ENCODE measurements around the gene METTL25B. TPM values are rescaled to one million over a fixed set of nuclear protein-coding genes. Genes with fewer than 3 reads are reported as not detected.
A peak's percentile ranks its signal among the peaks of the same experiment; 100 is the strongest.

The METTL25B gene
- total and polyA plus RNA-seq, 5 donors from 2014 or later = 4.3 to 19.0 (median 7.5) TPM

DNA sequence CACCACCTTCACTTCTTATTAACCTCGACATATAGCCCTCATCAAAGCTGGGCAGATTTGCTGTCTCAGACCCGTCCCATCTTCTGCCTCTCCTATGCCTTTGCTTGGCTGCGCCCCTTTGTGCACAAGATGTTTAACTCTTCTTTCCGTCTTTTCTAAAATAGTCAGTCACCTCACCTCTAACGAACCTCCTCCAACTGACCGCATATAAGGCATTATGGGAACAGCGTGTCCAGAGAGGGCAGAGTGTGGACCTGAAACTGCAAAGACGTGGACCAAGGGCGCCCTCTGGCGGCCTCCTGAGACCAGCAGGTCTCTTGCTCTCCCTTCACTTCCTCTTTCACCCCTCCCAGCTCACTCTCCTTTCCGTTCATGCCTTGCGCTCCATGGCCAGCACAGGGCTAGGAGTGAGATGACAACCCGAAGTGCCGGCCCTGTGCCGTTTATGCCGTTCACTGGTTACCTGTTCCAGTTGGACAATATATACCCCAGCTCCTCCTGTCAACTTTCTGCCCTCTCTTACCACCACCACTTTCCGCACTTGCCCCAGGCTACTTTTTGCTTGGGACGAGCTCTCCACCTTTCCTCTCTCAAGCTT is 2.5 kb upstream of the METTL25B start:
- peaks cover 14% of the 10 kb centered on the region for H3K36me3 Mint-ChIP-seq
- ATAC-seq (ENCODE audit: low read depth in 2 of 2) (peak; percentile 13 to 29), DNase-seq (peak; percentile 71 to 84 (median 79))
- Histone ChIP-seq H3K4me1 (ENCODE audit: control insufficient read depth, insufficient read depth, low read length, poor library complexity, severe bottlenecking) (peaks cover 48% of the 10 kb centered on the region), H3K27ac (ENCODE audit: insufficient read depth, low read length, poor library complexity, severe bottlenecking) (no peak overlapping the region), H3K27me3 (ENCODE audit: control insufficient read depth, insufficient read depth, low read length) (no peaks in the 10 kb centered on the region), H3K36me3 (ENCODE audit: control insufficient read depth, insufficient read depth, low read length) (peaks cover 42% of the 10 kb centered on the region), H3K4me3 (ENCODE audit: low read depth, low read length) (peak overlapping the region; percentile 96), H3K9me3 (ENCODE audit: control insufficient read depth in 2 of 2, low read length in 2 of 2) (no peaks in the 10 kb centered on the region)
- no peaks in the 10 kb centered on the region for H3K27me3 Mint-ChIP-seq
- no peak overlapping the region for H3K27ac Mint-ChIP-seq
- no peaks in the 10 kb centered on the region for H3K9me3 Mint-ChIP-seq
- peaks cover 7 to 30% (median 23%) of the 10 kb centered on the region in 4 donors for H3K4me1 Mint-ChIP-seq
- H3K4me3 Mint-ChIP-seq = no peak overlapping the region

DNA sequence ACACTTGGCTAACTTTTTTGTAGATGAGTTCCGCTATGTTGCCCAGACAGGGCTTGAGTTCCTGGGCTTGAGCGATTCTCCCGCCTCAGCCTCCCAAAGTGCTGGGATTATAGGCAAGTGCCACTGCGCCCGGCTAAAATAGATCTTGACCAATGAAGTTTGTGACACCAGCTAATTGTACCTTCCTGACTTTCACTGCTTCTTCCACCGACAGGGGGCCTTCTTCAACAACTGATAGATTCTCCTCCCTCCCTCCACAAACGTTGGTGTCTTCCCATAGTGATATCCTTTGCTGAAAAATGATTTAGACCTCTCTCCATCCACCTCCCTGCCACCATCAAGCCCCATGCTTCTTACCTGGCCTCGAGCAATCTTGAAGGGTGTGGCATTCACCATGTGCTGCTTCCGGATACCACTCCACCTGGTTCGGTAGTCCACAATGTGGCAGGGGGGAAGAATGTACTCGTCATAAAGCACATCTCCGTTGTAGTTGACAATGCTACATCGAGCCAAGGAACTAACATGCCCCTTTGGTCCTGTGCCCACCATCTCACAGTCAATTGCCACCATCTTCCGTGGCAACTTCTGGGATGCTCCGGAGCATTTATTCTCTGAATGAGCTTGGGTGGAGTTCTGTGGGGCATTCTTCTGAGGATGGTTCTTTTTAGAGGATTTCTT is 1.6 kb upstream of the METTL25B start:
- Histone ChIP-seq H3K4me3 (ENCODE audit: low read depth, low read length) (peak overlapping the region; percentile 96), H3K36me3 (ENCODE audit: control insufficient read depth, insufficient read depth, low read length) (peaks cover 33% of the 10 kb centered on the region), H3K9me3 (ENCODE audit: control insufficient read depth in 2 of 2, low read length in 2 of 2) (no peaks in the 10 kb centered on the region), H3K27me3 (ENCODE audit: control insufficient read depth, insufficient read depth, low read length) (no peaks in the 10 kb centered on the region), H3K27ac (ENCODE audit: insufficient read depth, low read length, poor library complexity, severe bottlenecking) (peak overlapping the region; percentile 99), H3K4me1 (ENCODE audit: control insufficient read depth, insufficient read depth, low read length, poor library complexity, severe bottlenecking) (peaks cover 48% of the 10 kb centered on the region)
- peaks cover 14% of the 10 kb centered on the region for H3K36me3 Mint-ChIP-seq
- peaks cover 7 to 31% (median 21%) of the 10 kb centered on the region in 4 donors for H3K4me1 Mint-ChIP-seq
- ATAC-seq (ENCODE audit: low read depth in 2 of 2) (no peak), DNase-seq (peak in 2 of 3 donors; percentile 52 to 73)
- no peak overlapping the region for H3K27ac Mint-ChIP-seq
- no peaks in the 10 kb centered on the region for H3K9me3 Mint-ChIP-seq
- H3K4me3 Mint-ChIP-seq = no peak overlapping the region
- no peaks in the 10 kb centered on the region for H3K27me3 Mint-ChIP-seq

DNA sequence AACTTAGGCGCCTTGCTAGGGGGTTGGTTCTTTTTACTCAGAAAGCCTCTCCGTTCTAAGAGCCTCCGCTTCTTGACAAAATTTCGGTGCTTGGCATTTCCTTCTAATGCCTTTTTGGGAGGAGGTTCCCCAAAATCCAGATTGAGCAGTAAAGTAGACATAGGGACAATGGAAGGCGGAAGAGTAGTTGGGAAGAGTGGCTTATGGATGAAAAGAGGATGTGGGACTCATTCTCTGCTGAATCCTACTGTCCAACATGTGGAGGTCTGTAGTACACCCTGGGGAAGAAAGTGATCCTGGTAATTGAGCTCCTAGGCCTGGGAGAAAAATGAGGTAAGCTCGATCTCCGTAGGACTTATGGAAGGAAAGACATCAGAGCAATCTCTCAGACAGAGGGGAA is 777 bp upstream of the METTL25B start:
- Histone ChIP-seq H3K27me3 (ENCODE audit: control insufficient read depth, insufficient read depth, low read length) (no peaks in the 10 kb centered on the region), H3K27ac (ENCODE audit: insufficient read depth, low read length, poor library complexity, severe bottlenecking) (peak overlapping the region; percentile 99), H3K36me3 (ENCODE audit: control insufficient read depth, insufficient read depth, low read length) (peaks cover 28% of the 10 kb centered on the region), H3K4me1 (ENCODE audit: control insufficient read depth, insufficient read depth, low read length, poor library complexity, severe bottlenecking) (peaks cover 48% of the 10 kb centered on the region), H3K4me3 (ENCODE audit: low read depth, low read length) (peak overlapping the region; percentile 96), H3K9me3 (ENCODE audit: control insufficient read depth in 2 of 2, low read length in 2 of 2) (no peaks in the 10 kb centered on the region)
- H3K9me3 Mint-ChIP-seq = no peaks in the 10 kb centered on the region
- DNase-seq (no peak), ATAC-seq (ENCODE audit: low read depth in 2 of 2) (no peak)
- H3K27me3 Mint-ChIP-seq = no peaks in the 10 kb centered on the region
- H3K4me3 Mint-ChIP-seq = no peak overlapping the region
- peak overlapping the region in 1 of 3 donors; percentile 96 for H3K27ac Mint-ChIP-seq
- H3K36me3 Mint-ChIP-seq = peaks cover 14% of the 10 kb centered on the region
- H3K4me1 Mint-ChIP-seq = peaks cover 7 to 31% (median 21%) of the 10 kb centered on the region in 4 donors

DNA sequence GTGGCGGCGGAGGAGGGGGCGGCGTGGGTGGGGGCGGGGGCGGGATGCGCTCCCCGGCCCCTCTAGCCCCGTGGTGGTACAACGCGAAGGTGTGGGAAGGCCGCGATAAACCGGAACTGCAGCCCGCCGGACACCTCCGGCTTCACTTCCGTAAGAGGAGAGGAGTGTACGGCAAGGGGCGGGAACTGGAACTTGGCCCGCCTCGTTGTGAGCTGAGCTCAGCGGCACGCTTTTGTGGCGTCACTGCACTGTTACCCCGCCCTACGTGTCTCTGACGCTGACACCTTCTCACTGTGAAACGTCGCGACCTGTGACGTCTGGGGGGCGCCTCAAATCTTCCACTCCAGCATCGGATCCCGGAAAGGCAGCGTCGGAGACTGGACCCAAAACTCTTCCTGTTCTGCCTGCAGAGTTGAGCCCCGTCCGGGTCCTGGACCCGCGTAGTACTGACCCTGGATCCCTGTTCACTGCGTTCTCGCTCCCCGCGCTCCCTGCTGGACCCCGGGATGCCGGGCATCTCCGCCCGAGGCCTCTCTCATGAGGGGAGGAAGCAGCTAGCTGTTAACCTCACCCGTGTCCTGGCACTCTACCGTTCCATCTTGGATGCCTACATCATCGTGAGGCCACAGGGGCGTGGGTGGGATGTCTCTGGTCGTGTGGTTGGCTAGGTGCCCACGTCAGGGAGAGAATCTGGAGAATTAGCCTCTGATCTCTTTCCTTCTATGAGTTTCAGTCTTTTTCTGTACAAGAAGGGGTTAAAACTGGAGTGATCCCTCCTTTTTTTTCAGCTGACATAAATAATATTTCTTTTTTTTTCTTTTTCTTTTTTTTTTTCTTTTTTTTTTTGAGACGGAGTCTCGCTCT is 562 bp downstream of the METTL25B start, which contains the start of gene ISG20L2:
ISG20L2 (minus strand) TSS at position 168 of the 864 bp plus-strand sequence. CDS start 1,114 bp downstream, outside the sequence.
- Mint-ChIP-seq H3K36me3 (peaks cover 12% of the 10 kb centered on the region), H3K4me3 (peak within 1 kb of the TSS in 1 of 4 donors; percentile 66), H3K27me3 (no peaks in the 10 kb centered on the region), H3K4me1 (peaks cover under 1 to 25% (median 17%) of the 10 kb centered on the region in 4 donors), H3K27ac (peak within 1 kb of the TSS in 2 of 3 donors; percentile 86 to 96), H3K9me3 (no peaks in the 10 kb centered on the region)
- H3K36me3 ChIP-seq (ENCODE audit: control insufficient read depth, insufficient read depth, low read length) = peaks cover 15% of the 10 kb centered on the region
- peak within 1 kb of the TSS; percentile 99 for H3K27ac ChIP-seq (ENCODE audit: insufficient read depth, low read length, poor library complexity, severe bottlenecking)
- peak; percentile 95 to 99 (median 96) for DNase-seq
- H3K4me3 ChIP-seq (ENCODE audit: low read depth, low read length) = peak within 1 kb of the TSS; percentile 96
- H3K4me1 ChIP-seq (ENCODE audit: control insufficient read depth, insufficient read depth, low read length, poor library complexity, severe bottlenecking) = peaks cover 48% of the 10 kb centered on the region
- H3K27me3 ChIP-seq (ENCODE audit: control insufficient read depth, insufficient read depth, low read length) = no peaks in the 10 kb centered on the region
- H3K9me3 ChIP-seq (ENCODE audit: control insufficient read depth in 2 of 2, low read length in 2 of 2) = no peaks in the 10 kb centered on the region
- peak; percentile 94 for ATAC-seq (ENCODE audit: low read depth in 2 of 2)

DNA sequence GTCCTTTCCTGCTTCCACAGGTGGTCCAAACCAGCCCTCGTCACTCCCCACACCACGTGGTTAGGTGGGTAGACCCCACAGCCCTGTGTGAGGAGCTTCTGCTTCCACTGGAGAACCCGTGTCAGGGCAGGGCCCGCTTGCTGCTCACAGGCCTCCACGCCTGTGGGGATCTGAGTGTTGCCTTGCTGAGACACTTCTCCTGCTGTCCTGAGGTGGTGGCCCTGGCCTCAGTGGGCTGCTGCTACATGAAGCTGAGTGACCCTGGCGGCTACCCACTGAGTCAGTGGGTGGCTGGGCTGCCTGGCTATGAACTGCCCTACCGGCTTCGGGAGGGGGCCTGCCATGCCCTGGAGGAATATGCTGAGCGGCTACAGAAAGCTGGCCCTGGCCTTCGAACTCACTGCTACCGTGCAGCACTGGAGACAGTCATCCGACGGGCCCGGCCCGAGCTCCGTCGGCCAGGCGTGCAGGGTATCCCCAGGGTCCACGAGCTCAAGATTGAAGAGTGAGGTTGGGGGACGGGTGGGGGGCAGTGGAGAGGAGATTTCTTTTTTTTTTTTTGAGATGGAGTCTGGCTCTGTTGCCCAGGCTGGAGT is 5.8 kb downstream of the METTL25B start:
- peaks cover 4% of the 10 kb centered on the region for H3K36me3 ChIP-seq (ENCODE audit: control insufficient read depth, insufficient read depth, low read length)
- Mint-ChIP-seq H3K9me3 (no peaks in the 10 kb centered on the region), H3K4me1 (peaks cover 0 to 21% (median 11%) of the 10 kb centered on the region in 4 donors), H3K27me3 (no peaks in the 10 kb centered on the region), H3K27ac (no peak overlapping the region), H3K36me3 (peaks cover 16% of the 10 kb centered on the region), H3K4me3 (no peak overlapping the region)
- H3K4me1 ChIP-seq (ENCODE audit: control insufficient read depth, insufficient read depth, low read length, poor library complexity, severe bottlenecking) = peaks cover 1% of the 10 kb centered on the region
- H3K9me3 ChIP-seq (ENCODE audit: control insufficient read depth in 2 of 2, low read length in 2 of 2) = no peaks in the 10 kb centered on the region
- H3K4me3 ChIP-seq (ENCODE audit: low read depth, low read length) = no peak overlapping the region
- ATAC-seq (ENCODE audit: low read depth in 2 of 2) = no peak
- no peak overlapping the region for H3K27ac ChIP-seq (ENCODE audit: insufficient read depth, low read length, poor library complexity, severe bottlenecking)
- no peaks in the 10 kb centered on the region for H3K27me3 ChIP-seq (ENCODE audit: control insufficient read depth, insufficient read depth, low read length)
- no peak for DNase-seq

DNA sequence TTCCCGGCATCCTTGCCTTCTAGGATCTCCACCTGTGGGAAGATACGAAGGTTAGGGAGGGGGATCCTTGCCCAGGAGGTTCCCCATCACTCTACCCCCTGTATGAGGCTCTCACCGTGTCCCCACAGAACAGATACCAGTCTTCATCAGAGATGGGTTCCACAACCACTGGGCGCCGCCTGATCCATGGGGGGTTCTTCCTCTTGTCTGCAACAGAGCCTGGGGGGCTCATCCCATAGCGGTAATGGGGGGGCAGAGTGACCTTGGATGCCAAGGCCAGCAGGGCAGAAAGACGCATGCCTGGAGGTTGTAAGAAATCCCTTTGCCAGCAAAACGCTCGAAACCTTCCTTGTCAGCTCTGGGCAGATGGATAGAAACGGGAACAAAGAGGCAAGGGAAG is 10.1 kb downstream of the METTL25B start:
- Histone ChIP-seq H3K4me1 (ENCODE audit: control insufficient read depth, insufficient read depth, low read length, poor library complexity, severe bottlenecking) (peaks cover 17% of the 10 kb centered on the region), H3K9me3 (ENCODE audit: control insufficient read depth in 2 of 2, low read length in 2 of 2) (no peaks in the 10 kb centered on the region), H3K27me3 (ENCODE audit: control insufficient read depth, insufficient read depth, low read length) (no peaks in the 10 kb centered on the region), H3K4me3 (ENCODE audit: low read depth, low read length) (no peak overlapping the region), H3K27ac (ENCODE audit: insufficient read depth, low read length, poor library complexity, severe bottlenecking) (no peak overlapping the region), H3K36me3 (ENCODE audit: control insufficient read depth, insufficient read depth, low read length) (peaks cover 10% of the 10 kb centered on the region)
- no peak for ATAC-seq (ENCODE audit: low read depth in 2 of 2)
- peaks cover 0 to 2% (median 0%) of the 10 kb centered on the region in 7 donors for H3K9me3 Mint-ChIP-seq
- H3K4me3 Mint-ChIP-seq = peak overlapping the region in 2 of 4 donors; percentile 66 to 80
- peaks cover 27% of the 10 kb centered on the region for H3K36me3 Mint-ChIP-seq
- H3K27me3 Mint-ChIP-seq = no peaks in the 10 kb centered on the region
- DNase-seq = no peak
- peak overlapping the region in 2 of 3 donors; percentile 31 to 68 for H3K27ac Mint-ChIP-seq
- peaks cover 3 to 36% (median 21%) of the 10 kb centered on the region in 4 donors for H3K4me1 Mint-ChIP-seq

DNA sequence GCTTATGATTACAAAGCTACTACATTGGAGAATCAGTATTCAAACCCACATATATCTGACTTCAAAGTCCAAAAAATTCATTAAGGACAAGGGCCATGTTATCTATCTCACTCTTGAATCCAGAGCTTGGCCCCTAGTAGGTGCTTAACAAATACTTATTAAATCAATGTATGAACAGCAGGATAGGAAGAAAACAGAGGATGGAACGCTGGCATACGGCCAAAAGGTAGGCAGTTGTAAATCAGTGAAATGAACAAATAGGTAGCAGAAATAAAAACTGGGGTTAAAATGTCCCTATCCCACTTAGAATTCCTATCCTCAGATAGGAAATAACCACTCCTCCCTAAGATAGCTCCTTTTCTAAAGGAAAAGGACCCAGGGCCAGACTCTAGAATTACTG is 10.6 kb downstream of the METTL25B start:
- Histone ChIP-seq H3K4me3 (ENCODE audit: low read depth, low read length) (no peak overlapping the region), H3K27ac (ENCODE audit: insufficient read depth, low read length, poor library complexity, severe bottlenecking) (peak overlapping the region; percentile 5), H3K27me3 (ENCODE audit: control insufficient read depth, insufficient read depth, low read length) (no peaks in the 10 kb centered on the region), H3K4me1 (ENCODE audit: control insufficient read depth, insufficient read depth, low read length, poor library complexity, severe bottlenecking) (peaks cover 17% of the 10 kb centered on the region), H3K36me3 (ENCODE audit: control insufficient read depth, insufficient read depth, low read length) (peaks cover 14% of the 10 kb centered on the region), H3K9me3 (ENCODE audit: control insufficient read depth in 2 of 2, low read length in 2 of 2) (no peaks in the 10 kb centered on the region)
- DNase-seq (no peak), ATAC-seq (ENCODE audit: low read depth in 2 of 2) (no peak)
- peaks cover 0 to 2% (median 0%) of the 10 kb centered on the region in 7 donors for H3K9me3 Mint-ChIP-seq
- H3K36me3 Mint-ChIP-seq = peaks cover 27% of the 10 kb centered on the region
- no peaks in the 10 kb centered on the region for H3K27me3 Mint-ChIP-seq
- H3K4me1 Mint-ChIP-seq = peaks cover 3 to 36% (median 22%) of the 10 kb centered on the region in 4 donors
- H3K4me3 Mint-ChIP-seq = peak overlapping the region; percentile 6 to 80 (median 36)
- H3K27ac Mint-ChIP-seq = peak overlapping the region in 1 of 3 donors; percentile 1
